WTC11 (cell line): ENCODE data around the gene DMBX1. TPM values are rescaled to one million over a fixed set of nuclear protein-coding genes. Genes with fewer than 3 reads are reported as not detected.

Source experiments
- ATAC-seq: fragments of 200-7000 bp; cut with Tn5 transposase; 2 replicates; pipeline ENCODE4 v1.10.0; 2021; ENCODE audit warnings: mild to moderate bottlenecking, moderate library complexity
- CTCF ChIA-PET: fragments of 300-600 bp; sonication (Branson Sonifier 250); formaldehyde crosslinking; loops from one replicate; lab custom pipeline; 2021; ENCODE audit warnings: antibody characterized with exemption; lab: Charles Lee
- POLR2A ChIA-PET: fragments of 350-600 bp; sonication (Branson Sonifier 250); formaldehyde crosslinking; loops from one replicate; lab custom pipeline; 2021; ENCODE audit warnings: antibody characterized with exemption; lab: Charles Lee
- DNase-seq: peaks from one replicate; pipeline ENCODE4 v3.0.0; 2021; ENCODE audit warnings: low spot score
- H3K27ac Mint-ChIP-seq: 2 replicates; pipeline ENCODE4 v1.8.0; 2021; ENCODE audit warnings: mixed read lengths
- H3K27me3 Mint-ChIP-seq: 2 replicates; pipeline ENCODE4 v1.8.0; 2021; ENCODE audit warnings: low read depth, mild to moderate bottlenecking, moderate library complexity, mixed read lengths
- H3K36me3 Mint-ChIP-seq: 2 replicates; pipeline ENCODE4 v1.8.0; 2021; ENCODE audit warnings: mixed read lengths
- H3K4me1 Mint-ChIP-seq: 2 replicates; pipeline ENCODE4 v1.8.0; 2022; ENCODE audit warnings: mixed read lengths
- H3K4me3 Mint-ChIP-seq: 2 replicates; pipeline ENCODE4 v1.8.0; 2021; ENCODE audit warnings: mild to moderate bottlenecking, moderate library complexity, mixed read lengths
- H3K9me3 Mint-ChIP-seq: 2 replicates; pipeline ENCODE4 v1.8.0; 2021; ENCODE audit warnings: mixed read lengths
- ARID4B ChIP-seq: sonication (generic); formaldehyde crosslinking; IDR thresholded peaks from 2 replicates; pipeline ENCODE4 v1.8.0; 2023; ENCODE audit warnings: missing genetic modification reagents, mild to moderate bottlenecking, borderline replicate concordance
- ATF3 ChIP-seq: sonication (generic); formaldehyde crosslinking; conservative IDR thresholded peaks from 2 replicates; pipeline ENCODE4 v1.8.1; 2022; ENCODE audit warnings: mild to moderate bottlenecking, missing genetic modification reagents
- CBFB ChIP-seq: sonication (generic); formaldehyde crosslinking; IDR thresholded peaks from 2 replicates; pipeline ENCODE4 v1.8.1; 2022; ENCODE audit warnings: mild to moderate bottlenecking, low read depth, missing genetic modification reagents
- E2F1 ChIP-seq: sonication (generic); formaldehyde crosslinking; IDR thresholded peaks from 2 replicates; pipeline ENCODE4 v1.8.0; 2022; ENCODE audit warnings: mild to moderate bottlenecking, missing genetic modification reagents
- FOXK1 ChIP-seq: sonication (generic); formaldehyde crosslinking; IDR thresholded peaks from 2 replicates; pipeline ENCODE4 v1.8.0; 2022; ENCODE audit warnings: mild to moderate bottlenecking, moderate library complexity, missing genetic modification reagents
- MLX ChIP-seq: sonication (generic); formaldehyde crosslinking; IDR thresholded peaks from 2 replicates; pipeline ENCODE4 v1.8.1; 2023; ENCODE audit warnings: mild to moderate bottlenecking, missing genetic modification reagents, moderate library complexity
- NR1H2 ChIP-seq: sonication (generic); formaldehyde crosslinking; IDR thresholded peaks from 2 replicates; pipeline ENCODE4 v1.9.0; 2021; ENCODE audit warnings: mild to moderate bottlenecking, moderate library complexity, missing genetic modification reagents
- NR3C1 ChIP-seq: sonication (generic); formaldehyde crosslinking; conservative IDR thresholded peaks from 2 replicates; pipeline ENCODE4 v1.8.1; 2023; ENCODE audit warnings: low read depth, mild to moderate bottlenecking, missing genetic modification reagents
- PREB ChIP-seq: sonication (generic); formaldehyde crosslinking; IDR thresholded peaks from 2 replicates; pipeline ENCODE4 v1.8.1; 2022; ENCODE audit warnings: mild to moderate bottlenecking, missing genetic modification reagents, moderate library complexity, borderline replicate concordance
- RORB ChIP-seq: fragments of 250-450 bp; sonication (Bioruptor Pico); IDR thresholded peaks from 2 replicates; pipeline ENCODE4 v1.9.0; 2021; ENCODE audit warnings: mild to moderate bottlenecking
- STAT6 ChIP-seq: sonication (generic); formaldehyde crosslinking; conservative IDR thresholded peaks from 2 replicates; pipeline ENCODE4 v1.8.1; 2023; ENCODE audit warnings: mild to moderate bottlenecking, low read depth, missing genetic modification reagents, moderate library complexity
- TEAD1 ChIP-seq: sonication (generic); formaldehyde crosslinking; IDR thresholded peaks from 2 replicates; pipeline ENCODE4 v1.8.0; 2022; ENCODE audit warnings: mild to moderate bottlenecking, missing genetic modification reagents
- ZNF121 ChIP-seq: sonication (generic); formaldehyde crosslinking; IDR thresholded peaks from 2 replicates; pipeline ENCODE4 v1.8.0; 2023; ENCODE audit warnings: missing genetic modification reagents
- ZNF281 ChIP-seq: sonication (generic); formaldehyde crosslinking; IDR thresholded peaks from 2 replicates; pipeline ENCODE4 v1.8.0; 2023; ENCODE audit warnings: mild to moderate bottlenecking, missing genetic modification reagents
- ZNF423 ChIP-seq: fragments of 250-450 bp; sonication (Bioruptor Pico); IDR thresholded peaks from 2 replicates; pipeline ENCODE4 v2.1.2; 2022; ENCODE audit warnings: mild to moderate bottlenecking, moderate library complexity
- ZNF425 ChIP-seq: fragments of 250-450 bp; sonication (Bioruptor Pico); conservative IDR thresholded peaks from 2 replicates; pipeline ENCODE4 v1.9.0; 2021; ENCODE audit warnings: mild to moderate bottlenecking
- total RNA-seq: library from RNA; stranded (reverse); gene quantifications from 3 replicates; pipeline ENCODE4 v1.2.3, GENCODE V29; 2021

DMBX1 gene
- total RNA-seq, 1 experiment from 2014 or later, result 3.7 TPM

- no peak for TF ChIP-seq ARID4B (CRISPR knock-in tag)
- no peak for TF ChIP-seq NR1H2 (CRISPR knock-in tag)
- TF ChIP-seq MLX (CRISPR knock-in tag), result no peak
Measured at GRCh38 chr1:46478721-46479485, 10.7 kb upstream of the DMBX1 start (continued).

GRCh38 chr1:46479744-46480350 lies 9.8 kb upstream of the DMBX1 start:
- ChIA-PET POLR2A (interaction anchor here (2.0 kb wide), 1 partner anchor 33 kb away, joined by 5 read pairs; no protein-coding TSS in a partner anchor), CTCF (interaction anchor here (0.6 to 6.0 kb wide), 18 partner anchors 8 to 124 kb away, joined by 3 to 67 read pairs (median 6); partner anchors contain the start of genes DMBX1 and MKNK1)
- no peak overlapping the region for H3K4me3 Mint-ChIP-seq
- H3K36me3 Mint-ChIP-seq, result no peaks in the 10 kb centered on the region
- no peak overlapping the region for H3K27ac Mint-ChIP-seq
- ATAC-seq, result peak; percentile 26
- peaks cover 29% of the 10 kb centered on the region for H3K4me1 Mint-ChIP-seq
- no peak for DNase-seq
- no peaks in the 10 kb centered on the region for H3K9me3 Mint-ChIP-seq
- H3K27me3 Mint-ChIP-seq, result peaks cover 92% of the 10 kb centered on the region
- TF ChIP-seq ZNF121 (no peak), CBFB (CRISPR knock-in tag) (no peak), ZNF281 (CRISPR knock-in tag) (no peak), ATF3 (no peak), STAT6 (CRISPR knock-in tag) (no peak), MLX (CRISPR knock-in tag) (no peak), PREB (CRISPR knock-in tag) (no peak), TEAD1 (no peak), ZNF425 (no peak), NR3C1 (CRISPR knock-in tag) (no peak), FOXK1 (no peak), ZNF423 (no peak), E2F1 (CRISPR knock-in tag) (no peak), RORB (no peak)
